T-helper 1 cell treated with Interleukin-12 subunit alpha and Interleukin-12 subunit beta and Interleukin-4 antibody, amounts not matched to agents 30 ng/mL and 1 ng/mL, for 36 hours (primary cell): ENCODE data around the gene LTBR. TPM values are rescaled to one million over a fixed set of nuclear protein-coding genes. Genes with fewer than 3 reads are reported as not detected.

Experiments used
- intact Hi-C: fragments of 100-400 bp; cut with micrococcal nuclease; formaldehyde crosslinking; loops from one replicate; pipeline ENCODE4 v1.15.1; 2024
- total RNA-seq: library from RNA; stranded (reverse); gene quantifications from 2 replicates; pipeline ENCODE4 v1.2.3, GENCODE V29; 2022

Gene LTBR
- total RNA-seq: 0.20 and 1.0 TPM in 2 replicates

DNA sequence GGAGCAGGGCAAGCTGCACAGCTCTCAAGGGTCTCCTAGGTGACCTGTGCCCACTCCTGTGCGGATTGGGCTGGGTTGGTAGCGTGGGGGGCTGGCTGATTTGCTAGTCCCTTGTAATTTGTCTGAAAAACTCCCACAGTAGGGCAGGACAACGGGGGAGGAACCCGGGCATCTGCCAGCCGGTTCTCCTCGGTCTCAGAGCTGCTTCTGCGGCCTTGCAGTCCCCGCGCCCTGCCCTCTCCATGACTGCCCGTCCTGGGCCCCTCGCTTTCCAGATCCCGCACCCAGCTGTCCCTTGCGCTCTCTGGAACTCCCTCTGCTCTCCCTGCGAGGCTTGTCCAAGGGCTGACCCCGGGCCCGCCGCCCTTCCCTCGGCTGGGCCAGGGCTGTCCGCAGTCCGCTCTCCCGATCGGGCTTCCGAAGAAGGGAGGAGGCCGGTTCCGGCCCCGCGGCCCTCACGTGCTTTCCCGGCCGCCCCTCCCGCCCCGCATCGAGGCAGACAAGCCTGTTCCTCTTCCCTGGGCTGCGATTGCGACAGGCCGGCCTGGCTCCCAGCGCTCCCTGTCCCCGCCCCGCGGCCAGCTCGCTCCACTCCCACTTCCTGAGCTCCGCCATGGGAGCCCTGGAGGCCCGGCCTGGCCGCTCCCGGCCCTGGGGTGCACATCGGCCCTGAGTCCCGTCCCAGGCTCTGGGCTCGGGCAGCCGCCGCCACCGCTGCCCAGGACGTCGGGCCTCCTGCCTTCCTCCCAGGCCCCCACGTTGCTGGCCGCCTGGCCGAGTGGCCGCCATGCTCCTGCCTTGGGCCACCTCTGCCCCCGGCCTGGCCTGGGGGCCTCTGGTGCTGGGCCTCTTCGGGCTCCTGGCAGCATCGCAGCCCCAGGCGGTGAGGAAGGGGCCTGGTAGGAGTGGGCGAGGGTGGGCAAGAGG is at the start of gene LTBR:
Gene LTBR, plus strand, starts transcription at position 591 of the 927 bp plus-strand sequence. Its CDS starts 197 bp downstream, at position 788.
- intact Hi-C loops: no loop called here

DNA sequence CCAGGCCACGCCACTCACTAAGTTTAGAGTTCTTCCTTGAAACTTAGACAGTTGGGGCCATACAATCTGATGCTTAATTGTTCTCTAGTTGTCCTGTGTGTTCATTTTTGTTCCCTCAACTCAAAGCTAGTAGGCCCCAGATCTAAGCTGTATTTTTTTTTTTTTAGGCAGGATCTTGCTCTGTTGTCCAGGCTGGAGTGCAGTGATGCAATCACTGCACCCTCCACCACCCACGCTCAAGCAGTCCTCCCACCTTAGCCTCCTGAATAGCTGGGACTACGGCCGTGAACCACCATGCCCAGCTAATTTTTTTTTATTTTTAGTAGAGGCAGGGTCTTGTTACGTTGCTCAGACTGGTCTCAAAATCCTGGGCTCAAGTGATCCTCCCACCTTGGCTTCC is 49.6 kb upstream of the LTBR start:
- intact Hi-C loops: loop anchor here (2.0 kb wide), 1 partner anchor 118 kb away; the partner anchor contains the start of gene TAPBPL

DNA sequence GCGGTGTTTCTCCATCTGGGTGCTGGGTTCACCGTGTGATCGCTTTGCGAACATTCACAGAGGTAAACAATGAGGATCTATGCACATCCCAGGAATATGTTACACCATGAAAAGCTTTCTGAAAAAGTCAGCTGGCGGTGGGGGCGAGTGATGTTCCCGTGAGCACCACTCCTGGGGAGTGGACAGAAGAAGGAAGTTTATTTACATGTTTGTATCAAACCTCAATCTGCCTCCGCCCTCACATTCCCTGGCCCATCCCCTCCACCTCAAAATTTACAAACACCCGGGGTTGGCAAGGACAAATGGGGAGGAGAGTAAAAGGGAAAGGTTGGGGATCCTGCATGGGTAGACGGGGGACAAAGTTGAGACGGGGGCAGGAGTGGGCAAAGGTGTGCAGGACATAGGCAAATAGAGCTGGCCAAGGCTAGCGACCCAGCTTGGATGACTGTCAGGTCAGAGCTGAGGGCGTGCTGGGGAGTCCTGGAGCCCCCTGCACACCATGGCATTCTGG is 49.0 kb upstream of the LTBR start:
- intact Hi-C loops: loop anchor here (1.0 to 5.0 kb wide), 5 partner anchors 88 to 222 kb away; partner anchors contain the start of genes IFFO1 and TAPBPL

DNA sequence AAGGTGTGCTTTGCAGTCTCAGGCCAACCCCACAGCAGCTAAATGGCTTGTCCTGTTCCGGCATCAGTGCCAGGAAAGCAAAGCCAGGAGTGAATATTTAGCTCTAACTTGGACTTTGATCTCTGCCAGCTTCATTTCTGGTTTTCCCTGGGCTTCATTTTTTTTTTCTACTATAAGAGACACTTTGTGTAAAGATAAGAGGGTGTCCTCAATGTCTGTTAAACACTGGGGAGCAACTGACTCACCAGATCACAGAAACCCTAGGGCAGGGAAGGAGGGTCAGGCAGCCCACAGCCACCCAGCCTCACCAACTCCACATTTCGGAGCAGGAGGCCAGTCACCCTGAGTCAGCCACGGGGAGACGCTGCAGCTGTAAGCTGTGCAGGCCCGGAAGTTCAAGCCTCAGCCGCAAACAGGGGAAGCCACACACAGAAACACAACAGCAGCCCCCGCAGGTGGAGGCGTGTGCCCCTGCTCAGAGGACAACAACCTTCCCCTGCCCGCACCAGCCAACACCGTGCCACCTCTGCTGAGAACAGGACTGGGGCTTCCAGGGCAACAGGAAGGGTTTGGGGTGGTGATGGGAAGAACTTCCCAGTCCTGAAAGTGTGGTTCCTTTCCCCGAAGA is 48.4 kb upstream of the LTBR start:
- intact Hi-C loops: loop anchor here (1.0 to 5.0 kb wide), 8 partner anchors 32 to 222 kb away; partner anchors contain the start of genes GAPDH, IFFO1, MRPL51 and TAPBPL

DNA sequence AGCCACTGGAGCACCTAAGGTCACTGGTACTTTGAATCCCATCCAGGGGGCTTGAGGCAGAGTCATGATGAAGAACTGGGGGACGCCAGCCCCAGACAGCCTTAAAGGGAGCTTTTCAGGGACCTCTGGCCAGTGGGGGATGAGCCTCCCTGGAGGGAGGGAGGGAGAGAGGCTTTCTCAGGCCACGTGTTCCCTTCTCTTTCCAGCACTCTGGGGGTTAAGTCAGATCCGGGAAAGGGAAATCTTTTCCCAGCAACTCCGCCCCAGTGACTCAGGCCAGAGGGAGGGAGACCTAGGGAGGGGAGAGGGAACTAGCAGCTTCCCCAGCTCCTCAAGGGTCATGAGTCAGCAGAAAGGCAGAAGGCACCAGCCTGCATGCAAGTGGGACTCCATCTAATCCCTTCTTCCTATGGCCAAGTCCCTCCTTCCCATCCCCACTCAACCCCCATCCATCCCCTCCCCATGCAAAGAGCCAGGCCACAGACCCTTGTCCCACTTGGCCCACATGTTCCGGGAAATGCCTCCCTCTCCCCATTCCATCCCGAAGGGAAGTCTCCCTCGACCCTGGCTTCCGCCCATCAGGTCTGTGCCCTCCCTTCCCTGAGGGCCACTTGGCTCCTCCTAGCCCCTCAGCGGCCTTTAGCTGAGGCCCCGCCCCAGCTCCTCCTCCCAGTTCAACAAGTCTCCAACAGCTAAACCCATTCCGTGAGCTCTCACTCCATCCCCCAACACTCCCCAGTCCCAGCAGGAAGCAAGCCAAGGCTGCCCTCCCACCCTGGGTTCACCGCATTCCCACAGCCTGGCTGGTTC is 47.7 kb upstream of the LTBR start:
- intact Hi-C loops: loop anchor here (1.0 to 5.0 kb wide), 4 partner anchors 31 to 221 kb away; partner anchors contain the start of genes GAPDH, IFFO1 and MRPL51

DNA sequence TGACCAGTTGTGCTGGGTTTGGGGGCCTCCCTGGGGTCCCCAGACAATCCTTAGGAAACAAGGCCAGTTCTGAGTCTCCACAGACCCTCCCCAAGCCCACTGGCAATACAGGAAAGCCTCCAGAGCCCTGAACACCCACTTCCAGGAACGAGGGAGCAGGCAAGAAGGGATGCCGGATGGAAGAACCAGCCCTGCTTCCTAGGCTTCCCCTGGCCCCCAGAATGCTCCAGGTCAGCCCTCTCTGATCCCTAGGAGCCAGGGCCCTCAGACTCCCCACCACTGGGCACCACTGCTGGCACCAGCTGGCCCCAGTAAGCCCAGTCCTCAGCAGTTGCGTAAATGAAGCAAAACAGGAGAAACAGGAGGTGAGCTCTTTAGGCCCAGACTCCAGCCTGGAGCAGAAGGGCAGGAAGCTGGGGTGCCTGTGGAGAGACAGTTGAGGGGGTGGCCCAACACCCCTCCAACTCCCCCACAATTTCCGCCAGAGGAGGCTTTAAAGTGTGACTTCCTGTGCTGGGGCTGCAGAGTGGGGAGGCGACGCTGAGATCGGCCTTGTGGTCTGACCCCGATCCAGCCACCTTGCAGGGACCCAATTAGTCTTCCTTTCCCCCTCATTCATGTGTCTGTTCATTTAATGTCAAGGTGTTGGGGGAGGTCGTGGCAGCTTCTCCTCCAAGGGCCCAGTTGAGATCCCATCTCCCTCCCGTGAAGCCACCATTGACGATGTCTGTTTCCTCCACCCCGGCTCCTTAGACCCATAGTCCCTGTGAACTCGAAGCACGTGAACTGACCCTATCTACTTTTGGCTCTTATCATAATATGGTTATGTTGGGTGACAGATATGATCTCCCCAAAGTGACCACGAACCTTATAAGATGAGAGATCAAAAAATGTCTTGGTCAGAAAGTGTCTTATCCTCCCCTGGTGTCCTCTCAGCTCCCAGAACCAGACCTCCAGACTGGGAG is 46.8 kb upstream of the LTBR start:
- intact Hi-C loops: loop anchor here (1.0 to 5.0 kb wide), 5 partner anchors 26 to 220 kb away; partner anchors contain the start of genes GAPDH, IFFO1 and MRPL51

DNA sequence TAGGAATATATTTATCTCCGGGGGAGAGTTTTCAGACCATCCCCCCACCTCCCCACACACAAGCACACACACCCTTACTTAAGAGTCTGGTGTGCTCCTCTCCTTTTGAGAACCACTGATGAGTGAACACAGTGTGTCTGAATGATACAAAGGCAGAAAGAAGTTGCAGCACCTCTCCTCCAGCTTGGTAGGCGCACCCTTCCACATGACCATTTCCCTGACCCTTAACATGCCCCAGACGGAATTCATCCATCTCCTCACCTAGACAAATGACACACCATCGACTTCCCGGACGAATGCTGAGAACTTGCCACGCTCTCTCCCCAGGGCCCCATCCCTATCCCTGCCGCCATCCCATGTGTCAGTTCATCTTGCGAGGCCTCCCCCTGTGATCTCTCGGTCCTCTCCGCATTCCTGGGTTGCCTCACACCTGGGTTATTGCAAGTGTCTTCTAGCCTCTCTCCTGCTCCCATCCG is 46.0 kb upstream of the LTBR start:
- intact Hi-C loops: loop anchor here (1.0 to 5.0 kb wide), 3 partner anchors 25 to 219 kb away; partner anchors contain the start of genes GAPDH and IFFO1

DNA sequence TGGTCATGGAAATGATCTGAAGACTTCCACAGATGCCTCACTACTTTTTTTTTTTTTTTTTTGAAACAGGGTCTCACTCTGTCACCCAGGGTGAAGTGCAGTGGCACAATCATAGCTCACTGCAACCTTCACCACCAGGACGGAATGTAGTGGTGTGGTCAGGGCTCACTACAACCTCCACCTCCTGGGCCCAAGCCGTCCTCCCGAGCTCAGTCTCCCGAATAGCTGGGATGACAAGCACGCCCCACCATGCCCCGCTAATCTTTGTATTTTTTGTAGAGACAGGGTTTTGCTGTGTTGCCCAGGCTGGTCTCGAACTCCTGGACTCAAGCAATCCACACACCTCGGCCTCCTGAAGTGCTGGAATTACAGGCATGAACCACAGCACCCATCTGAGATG is 45.4 kb upstream of the LTBR start:
- intact Hi-C loops: loop anchor here (5.0 kb wide), 1 partner anchor 219 kb away; the partner anchor contains the start of gene IFFO1

DNA sequence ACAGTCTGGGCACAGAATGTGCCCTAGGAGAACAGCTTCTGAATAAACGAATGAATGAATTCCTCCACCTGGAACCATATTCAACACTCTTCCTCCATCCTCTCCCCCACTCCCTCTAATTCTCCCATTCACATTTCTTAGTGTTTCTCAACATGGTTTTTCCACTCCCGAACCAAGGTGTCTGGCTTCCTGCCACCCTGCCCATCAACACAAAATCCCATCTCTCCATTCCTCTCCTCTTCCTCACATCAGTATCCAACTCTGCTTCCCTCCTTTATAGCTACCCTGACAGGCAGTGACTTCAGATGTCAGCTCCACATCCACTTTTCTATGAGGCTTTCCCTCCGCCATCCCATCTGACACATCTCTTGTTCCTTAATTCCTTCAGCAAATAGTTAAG is 45.0 kb upstream of the LTBR start:
- intact Hi-C loops: loop anchor here (5.0 kb wide), 1 partner anchor 218 kb away; the partner anchor contains the start of gene IFFO1

DNA sequence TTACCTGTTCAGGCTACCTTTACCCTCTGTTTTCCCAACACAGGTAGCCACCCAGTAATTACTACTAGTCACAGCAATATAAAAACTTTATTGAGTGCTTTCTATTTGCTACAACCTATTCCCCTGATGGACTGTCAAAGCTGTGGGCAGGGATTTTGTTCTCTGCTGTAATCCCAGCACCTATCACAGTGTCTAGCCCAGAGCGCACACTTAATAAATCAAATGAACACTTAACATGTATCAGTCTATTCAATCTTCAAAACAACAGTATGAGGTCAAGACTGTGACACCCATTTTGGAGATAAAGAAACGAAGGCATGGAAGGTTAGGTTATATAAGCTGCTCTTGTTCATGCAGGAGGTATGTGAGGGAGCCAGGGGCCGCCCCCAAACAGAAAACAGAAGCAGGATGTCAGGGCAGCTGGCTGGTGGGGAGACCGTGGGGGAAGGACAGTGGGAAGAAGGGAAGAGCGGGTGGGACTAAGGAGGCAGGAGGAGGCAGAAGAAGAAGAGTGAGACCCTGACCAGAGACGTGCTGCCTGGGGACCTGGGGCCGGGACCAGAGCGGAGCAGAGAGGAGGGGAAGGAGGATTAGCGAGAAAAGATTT is 43.8 kb upstream of the LTBR start:
- intact Hi-C loops: loop anchor here (10.0 kb wide), 1 partner anchor 1905 kb away; no protein-coding TSS in a partner anchor

DNA sequence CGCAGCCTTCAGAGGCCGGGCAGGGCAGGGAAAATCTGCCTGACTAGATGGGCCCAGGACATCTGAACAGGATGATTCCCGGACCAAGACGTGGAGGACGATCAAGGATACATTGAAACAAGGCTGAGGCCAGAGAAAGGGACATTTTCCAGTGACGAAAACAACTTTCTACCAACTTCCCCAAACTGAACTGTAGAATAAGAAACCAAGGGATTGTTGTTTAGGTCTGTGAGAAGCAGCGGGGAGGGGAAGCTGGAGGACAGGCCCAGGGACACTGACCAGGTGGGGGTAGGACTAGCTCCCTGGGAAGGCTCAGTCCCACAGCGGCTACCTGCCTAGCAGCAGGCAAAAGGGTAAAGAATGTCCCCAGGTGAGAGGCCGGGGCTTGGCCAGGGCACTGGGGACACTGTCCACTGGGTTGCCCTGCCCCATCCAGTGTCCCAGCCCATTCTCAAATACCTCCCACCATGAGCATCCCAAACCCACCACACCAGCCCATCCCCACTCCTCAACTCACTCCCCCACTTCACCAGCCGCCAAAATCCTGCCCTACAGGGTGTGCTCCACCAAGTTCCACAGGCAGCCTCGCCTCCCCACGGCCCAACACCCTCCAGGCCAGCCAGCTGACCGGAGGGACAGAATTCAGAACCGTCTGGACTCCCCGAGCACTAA is 43.1 kb upstream of the LTBR start:
- intact Hi-C loops: loop anchor here (10.0 kb wide), 1 partner anchor 1904 kb away; no protein-coding TSS in a partner anchor

DNA sequence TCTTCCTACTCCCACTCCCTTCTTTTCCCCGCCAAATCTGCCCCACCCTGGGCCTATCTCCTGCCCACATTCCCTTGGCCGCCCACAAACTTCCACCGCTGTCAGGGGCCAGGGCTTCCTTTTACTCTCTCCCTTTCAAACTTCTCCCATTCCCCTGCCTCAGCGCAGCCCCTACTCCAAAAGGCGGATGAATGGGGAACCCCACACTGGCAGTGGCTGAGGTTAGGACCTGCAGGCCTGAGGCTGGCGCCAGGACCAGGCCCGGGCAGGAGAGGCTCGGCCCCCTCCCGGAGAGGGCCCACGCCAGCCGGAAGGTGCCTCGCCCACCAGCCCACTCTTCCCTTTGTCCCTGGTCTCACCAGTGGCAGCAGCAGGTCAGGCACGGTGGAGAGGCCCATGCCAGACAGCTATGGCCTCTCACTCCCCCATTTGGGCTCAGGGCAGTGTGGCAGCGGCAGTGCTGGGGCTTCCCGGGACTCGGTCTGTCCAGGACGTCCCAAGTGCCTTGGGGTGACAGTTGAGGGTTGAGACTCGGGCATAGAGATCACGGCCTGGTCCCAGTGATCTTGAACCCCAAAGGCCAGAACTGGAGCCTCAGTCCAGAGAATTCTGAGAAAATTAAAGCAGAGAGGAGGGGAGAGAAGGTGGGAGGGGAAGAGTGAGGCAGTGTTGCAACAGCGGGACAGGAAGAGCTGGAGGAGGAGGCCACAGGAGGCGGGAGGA is 42.4 kb upstream of the LTBR start, which contains the start of gene TNFRSF1A:
Gene TNFRSF1A, minus strand, starts transcription at position 660 of the 723 bp plus-strand sequence. Its CDS starts 262 bp downstream, at position 398.
- intact Hi-C loops: loop anchor here (10.0 kb wide), 1 partner anchor 1903 kb away; no protein-coding TSS in a partner anchor

DNA sequence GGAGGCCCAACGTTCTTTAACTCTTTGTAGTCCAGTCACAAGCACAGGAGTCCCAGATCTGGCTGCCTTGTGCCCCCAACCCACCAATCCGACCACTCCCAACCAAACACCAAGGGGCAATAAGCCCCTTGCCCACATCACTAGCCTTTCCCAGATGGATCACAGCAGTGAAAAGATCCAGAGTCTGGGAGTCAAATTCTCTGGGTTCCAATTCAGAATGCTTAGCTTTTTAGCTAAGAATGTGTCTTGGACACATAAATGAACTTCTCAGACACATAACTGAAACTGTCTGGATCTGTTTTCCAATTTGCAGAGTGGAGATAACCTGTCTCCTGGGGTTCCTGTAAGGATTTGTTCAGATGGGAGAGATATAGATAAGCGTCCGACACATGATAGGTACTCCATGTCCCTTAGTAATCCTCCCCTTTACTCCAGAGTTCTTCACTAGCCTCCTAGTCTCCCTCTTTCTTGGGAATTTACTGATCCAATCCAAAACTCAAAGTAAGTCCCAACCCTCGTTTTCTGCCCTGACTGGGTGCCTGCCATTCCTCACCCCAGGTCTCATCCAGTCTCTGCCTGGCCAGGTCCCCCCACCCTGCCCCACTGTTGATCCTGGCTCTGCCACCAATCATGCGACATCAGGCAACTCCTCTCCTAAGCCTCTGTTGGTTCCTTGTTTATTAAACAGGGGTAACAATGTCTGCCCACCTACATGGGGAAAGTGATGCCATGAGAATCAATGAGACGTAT is 41.6 kb upstream of the LTBR start:
- intact Hi-C loops: loop anchor here (10.0 kb wide), 1 partner anchor 1902 kb away; no protein-coding TSS in a partner anchor

DNA sequence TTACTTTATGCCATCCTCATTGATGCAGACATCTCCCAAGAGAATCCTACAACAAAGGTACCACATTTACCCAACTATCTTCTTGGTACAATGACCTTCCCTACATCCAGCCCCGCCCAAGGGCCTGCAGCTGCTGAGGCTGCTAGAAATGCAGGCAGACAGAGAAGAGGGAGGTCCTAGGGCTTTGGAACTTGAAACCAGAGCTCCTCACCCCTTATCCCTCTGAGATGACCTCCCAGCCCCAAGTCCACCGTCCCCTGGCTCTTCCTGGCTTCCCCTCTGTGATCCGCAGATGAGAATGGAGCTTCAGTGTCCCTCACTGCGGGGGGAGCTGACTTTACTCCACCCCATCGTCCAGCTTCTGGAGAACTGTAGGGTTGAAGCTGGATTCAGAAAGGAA is 40.4 kb upstream of the LTBR start:
- intact Hi-C loops: loop anchor here (10.0 kb wide), 1 partner anchor 1901 kb away; no protein-coding TSS in a partner anchor

DNA sequence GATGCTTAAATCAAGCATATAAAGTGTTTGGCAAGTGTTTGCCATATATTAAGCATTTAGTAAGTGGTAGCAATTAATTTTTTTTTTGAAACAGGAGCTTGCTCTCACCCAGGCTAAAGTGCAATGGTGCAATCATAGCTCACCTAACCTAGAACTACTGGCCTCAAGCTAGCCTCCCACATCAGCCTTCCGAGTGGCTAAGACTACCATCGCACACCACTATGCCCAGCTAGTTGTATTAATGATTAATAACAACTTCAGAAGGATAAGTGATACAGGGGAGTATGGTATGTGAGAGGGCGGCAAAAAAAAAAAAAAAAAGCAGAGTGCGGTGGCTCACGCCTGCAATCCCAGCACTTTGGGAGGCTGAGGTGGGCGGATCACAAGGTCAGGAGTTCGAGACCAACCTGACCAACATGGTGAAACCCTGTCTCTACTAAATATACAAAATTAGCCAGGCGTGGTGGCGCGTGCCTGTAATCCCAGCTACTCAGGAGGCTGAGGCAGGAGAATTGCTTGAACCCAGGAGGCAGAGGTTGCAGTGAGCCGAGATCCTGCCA is 39.8 kb upstream of the LTBR start:
- intact Hi-C loops: loop anchor here (10.0 kb wide), 1 partner anchor 1901 kb away; no protein-coding TSS in a partner anchor
